ENCODE measurements around the gene CTBP1.

CTBP1 gene

DNA sequence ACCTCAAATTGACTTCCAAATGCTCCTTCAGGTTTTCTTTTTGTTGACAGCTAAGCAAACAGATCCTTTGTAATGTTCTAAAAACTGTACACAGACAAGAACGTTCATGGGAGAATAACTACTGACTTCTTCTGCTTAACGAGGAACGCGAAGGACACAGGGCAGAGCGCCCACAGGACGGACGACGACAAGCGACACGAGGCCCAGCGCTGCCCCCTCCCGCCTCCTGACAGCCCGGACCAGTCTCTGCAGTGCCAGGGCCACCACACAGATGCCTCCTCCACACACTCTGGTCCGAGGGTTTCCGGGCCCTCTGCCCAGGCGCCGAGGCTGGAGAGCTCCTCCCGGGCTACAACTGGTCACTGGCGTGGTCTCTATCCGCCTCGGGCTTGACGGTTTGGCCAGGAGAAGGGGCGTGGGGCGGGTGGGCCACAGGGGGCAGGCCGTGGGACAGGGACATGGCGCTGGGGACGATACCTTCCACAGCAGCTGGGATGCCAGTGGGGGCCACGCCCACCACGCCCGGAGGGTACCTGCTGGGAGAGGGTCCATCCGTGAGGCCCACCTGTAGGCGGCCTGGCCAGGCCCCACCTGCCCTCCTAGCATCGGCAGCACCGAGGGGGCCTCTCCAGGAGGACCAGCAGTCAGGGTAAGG lies 36.9 kb downstream of the CTBP1 start:
- Histone ChIP-seq H2AK5ac (ENCODE audit: low read length, severe bottlenecking) (no peak overlapping the region), H4K91ac (ENCODE audit: low read length) (peak overlapping the region; percentile 18), H3K4me2 (ENCODE audit: low read length, poor library complexity, severe bottlenecking) (no peak overlapping the region), H3K79me1 (replicated peaks; ENCODE audit: low read length, poor library complexity, severe bottlenecking) (peaks cover 47% of the 10 kb centered on the region), H3K9me3 (ENCODE audit: control insufficient read depth, low read length) (no peaks in the 10 kb centered on the region), H3K18ac (ENCODE audit: low read depth in 1 of 2, low read length in 2 of 2) (no peak overlapping the region), H2BK15ac (ENCODE audit: low read depth, poor library complexity, severe bottlenecking) (no peak overlapping the region), H3K23ac (ENCODE audit: low read length in 2 of 2) (no peak overlapping the region), H3K14ac (ENCODE audit: low read length in 2 of 2) (no peak overlapping the region), H3K27me3 (ENCODE audit: control insufficient read depth in 1 of 2, insufficient read depth in 1 of 2, low read length in 2 of 2) (no peaks in the 10 kb centered on the region), H3K4me3 (ENCODE audit: insufficient read depth in 1 of 2, low read depth in 1 of 2, low read length in 2 of 2) (no peak overlapping the region), H4K8ac (ENCODE audit: low read length) (no peak overlapping the region), H2BK5ac (ENCODE audit: low read depth, low read length, poor library complexity, severe bottlenecking) (no peak overlapping the region), H3K9ac (ENCODE audit: low read length) (no peak overlapping the region), H3K27ac (ENCODE audit: low read length, poor library complexity, severe bottlenecking) (no peak overlapping the region), H3K4ac (ENCODE audit: low read depth in 1 of 2, low read length in 2 of 2) (no peak overlapping the region), H2BK12ac (ENCODE audit: low read length in 2 of 2) (no peak overlapping the region), H3K36me3 (ENCODE audit: control insufficient read depth in 1 of 2, insufficient read depth in 2 of 2, low read depth in 1 of 2, low read length in 2 of 2) (peaks cover 53 to 86% of the 10 kb centered on the region in 2 experiments), H3K4me1 (ENCODE audit: control insufficient read depth, insufficient read depth, low read depth, low read length) (peaks cover 58% of the 10 kb centered on the region), H2BK120ac (ENCODE audit: low read depth, low read length) (no peak overlapping the region), H2AFZ (ENCODE audit: low read depth, low read length) (no peak overlapping the region)
- WGBS = 95% methylated on average over 34 of the region's 34 CpGs
- DNase-seq = no peak

DNA sequence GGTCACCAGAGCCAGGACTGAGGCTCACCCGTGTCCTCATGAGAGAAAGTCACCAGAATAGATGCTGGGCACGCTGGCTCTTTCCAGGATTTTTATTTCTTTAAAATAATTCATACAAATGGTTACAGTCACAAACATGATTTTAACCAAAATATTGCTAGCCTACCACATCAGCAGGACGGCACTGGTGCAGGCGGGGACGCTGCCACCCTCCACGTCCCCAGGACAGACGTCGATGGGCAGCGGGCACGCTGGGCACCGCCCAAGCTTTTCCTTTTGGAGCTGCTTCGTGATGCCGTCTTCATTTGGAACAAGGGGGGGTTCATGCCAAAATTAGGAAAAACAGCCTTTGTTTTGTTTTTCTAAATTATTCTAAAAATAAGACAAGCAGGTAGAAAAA lies 37.6 kb downstream of the CTBP1 start:
- peak overlapping the region in 1 of 2 experiments; percentile 88 for H3K18ac ChIP-seq (ENCODE audit: low read depth in 1 of 2, low read length in 2 of 2)
- H3K4me1 ChIP-seq (ENCODE audit: control insufficient read depth, insufficient read depth, low read depth, low read length) = peaks cover 63% of the 10 kb centered on the region
- peak overlapping the region in 1 of 2 experiments; percentile 7 for H2BK12ac ChIP-seq (ENCODE audit: low read length in 2 of 2)
- H3K27ac ChIP-seq (ENCODE audit: low read length, poor library complexity, severe bottlenecking) = no peak overlapping the region
- no peak overlapping the region for H3K23ac ChIP-seq (ENCODE audit: low read length in 2 of 2)
- H3K27me3 ChIP-seq (ENCODE audit: control insufficient read depth in 1 of 2, insufficient read depth in 1 of 2, low read length in 2 of 2) = no peaks in the 10 kb centered on the region
- H2BK15ac ChIP-seq (ENCODE audit: low read depth, poor library complexity, severe bottlenecking) = no peak overlapping the region
- no peak overlapping the region for H2AFZ ChIP-seq (ENCODE audit: low read depth, low read length)
- H3K36me3 ChIP-seq (ENCODE audit: control insufficient read depth in 1 of 2, insufficient read depth in 2 of 2, low read depth in 1 of 2, low read length in 2 of 2) = peaks cover 46 to 86% of the 10 kb centered on the region in 2 experiments
- no peak overlapping the region for H2BK120ac ChIP-seq (ENCODE audit: low read depth, low read length)
- H3K14ac ChIP-seq (ENCODE audit: low read length in 2 of 2) = no peak overlapping the region
- H3K9ac ChIP-seq (ENCODE audit: low read length) = no peak overlapping the region
- H3K79me1 ChIP-seq (replicated peaks; ENCODE audit: low read length, poor library complexity, severe bottlenecking) = peaks cover 44% of the 10 kb centered on the region
- H2BK5ac ChIP-seq (ENCODE audit: low read depth, low read length, poor library complexity, severe bottlenecking) = no peak overlapping the region
- DNase-seq = no peak
- peak overlapping the region in 1 of 2 experiments; percentile 47 for H3K4ac ChIP-seq (ENCODE audit: low read depth in 1 of 2, low read length in 2 of 2)
- H4K91ac ChIP-seq (ENCODE audit: low read length) = no peak overlapping the region
- H4K8ac ChIP-seq (ENCODE audit: low read length) = no peak overlapping the region
- no peak overlapping the region for H3K4me2 ChIP-seq (ENCODE audit: low read length, poor library complexity, severe bottlenecking)
- H3K9me3 ChIP-seq (ENCODE audit: control insufficient read depth, low read length) = no peaks in the 10 kb centered on the region
- H2AK5ac ChIP-seq (ENCODE audit: low read length, severe bottlenecking) = no peak overlapping the region
- WGBS = 95% methylated on average over 13 of the region's 13 CpGs
- no peak overlapping the region for H3K4me3 ChIP-seq (ENCODE audit: insufficient read depth in 1 of 2, low read depth in 1 of 2, low read length in 2 of 2)

DNA sequence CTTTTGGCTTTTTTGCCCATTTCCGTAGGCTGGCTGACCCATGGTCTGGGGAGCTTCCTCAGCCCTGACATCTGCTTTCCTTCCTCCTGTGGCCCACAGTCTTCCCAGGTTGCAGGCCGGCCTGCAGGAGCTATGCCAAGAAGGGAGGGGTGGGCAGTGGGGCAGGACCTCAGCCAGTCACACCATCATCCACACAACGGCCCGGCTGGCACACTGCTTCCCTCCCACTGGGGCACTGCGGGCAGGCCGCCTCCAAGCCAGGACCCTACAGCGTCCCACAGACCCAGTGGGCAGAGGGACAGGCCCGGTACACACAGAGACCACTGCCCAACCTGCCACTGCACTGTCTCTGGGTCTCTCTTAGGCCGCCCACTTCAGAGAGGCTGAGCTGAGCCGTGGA lies 38.0 kb downstream of the CTBP1 start:
- DNase-seq = no peak
- no peak overlapping the region for H2BK15ac ChIP-seq (ENCODE audit: low read depth, poor library complexity, severe bottlenecking)
- H3K18ac ChIP-seq (ENCODE audit: low read depth in 1 of 2, low read length in 2 of 2) = peak overlapping the region; percentile 56 to 88

DNA sequence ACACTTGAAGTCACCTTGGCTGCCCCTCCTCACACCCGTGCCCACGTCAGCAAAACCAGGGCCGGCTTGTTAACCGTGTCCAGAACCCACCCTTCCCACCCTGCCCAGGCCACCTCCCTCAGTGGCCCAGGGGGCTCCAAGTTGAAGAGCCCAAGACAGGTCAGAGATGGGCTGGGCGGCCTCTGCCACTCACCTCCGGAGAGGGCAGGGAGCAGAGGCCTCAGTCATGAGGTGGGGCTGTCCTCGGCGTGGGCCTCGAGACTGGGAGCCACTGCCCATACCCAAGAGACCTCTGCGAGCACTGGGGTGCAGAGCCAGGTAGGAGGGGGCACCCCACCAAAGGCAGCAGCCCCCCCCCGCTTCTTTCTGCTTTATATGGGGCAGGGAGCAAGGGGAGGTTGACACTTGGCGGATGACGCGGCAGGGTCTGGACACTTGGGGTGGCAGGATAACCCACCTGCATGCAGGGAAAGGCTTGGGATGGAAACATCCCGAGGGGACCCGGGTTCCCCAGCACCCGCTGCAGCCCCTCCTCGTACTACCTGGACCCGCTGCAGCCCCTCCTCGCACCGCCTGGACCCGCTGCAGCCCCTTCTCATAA lies 38.6 kb downstream of the CTBP1 start:
- H2AFZ ChIP-seq (ENCODE audit: low read depth, low read length) = no peak overlapping the region
- H3K27me3 ChIP-seq (ENCODE audit: control insufficient read depth in 1 of 2, insufficient read depth in 1 of 2, low read length in 2 of 2) = no peaks in the 10 kb centered on the region
- WGBS = 86% methylated on average over 22 of the region's 22 CpGs
- H3K4me3 ChIP-seq (ENCODE audit: insufficient read depth in 1 of 2, low read depth in 1 of 2, low read length in 2 of 2) = no peak overlapping the region
- H3K4ac ChIP-seq (ENCODE audit: low read depth in 1 of 2, low read length in 2 of 2) = peak overlapping the region; percentile 67 to 83
- peak overlapping the region; percentile 38 to 87 for H2BK12ac ChIP-seq (ENCODE audit: low read length in 2 of 2)
- peak overlapping the region; percentile 91 for H2BK120ac ChIP-seq (ENCODE audit: low read depth, low read length)
- H3K14ac ChIP-seq (ENCODE audit: low read length in 2 of 2) = peak overlapping the region in 1 of 2 experiments; percentile 42
- H3K9ac ChIP-seq (ENCODE audit: low read length) = peak overlapping the region; percentile 70
- peaks cover 34% of the 10 kb centered on the region for H3K79me1 ChIP-seq (replicated peaks; ENCODE audit: low read length, poor library complexity, severe bottlenecking)
- H3K18ac ChIP-seq (ENCODE audit: low read depth in 1 of 2, low read length in 2 of 2) = peak overlapping the region; percentile 79 to 88
- no peaks in the 10 kb centered on the region for H3K9me3 ChIP-seq (ENCODE audit: control insufficient read depth, low read length)
- H3K4me2 ChIP-seq (ENCODE audit: low read length, poor library complexity, severe bottlenecking) = no peak overlapping the region
- H3K23ac ChIP-seq (ENCODE audit: low read length in 2 of 2) = peak overlapping the region in 1 of 2 experiments; percentile 70
- H2AK5ac ChIP-seq (ENCODE audit: low read length, severe bottlenecking) = peak overlapping the region; percentile 32
- H3K27ac ChIP-seq (ENCODE audit: low read length, poor library complexity, severe bottlenecking) = peak overlapping the region; percentile 44
- no peak for DNase-seq
- H3K36me3 ChIP-seq (ENCODE audit: control insufficient read depth in 1 of 2, insufficient read depth in 2 of 2, low read depth in 1 of 2, low read length in 2 of 2) = peaks cover 36 to 80% of the 10 kb centered on the region in 2 experiments
- H2BK15ac ChIP-seq (ENCODE audit: low read depth, poor library complexity, severe bottlenecking) = peak overlapping the region; percentile 71
- peak overlapping the region; percentile 94 for H4K91ac ChIP-seq (ENCODE audit: low read length)
- peaks cover 68% of the 10 kb centered on the region for H3K4me1 ChIP-seq (ENCODE audit: control insufficient read depth, insufficient read depth, low read depth, low read length)
- no peak overlapping the region for H2BK5ac ChIP-seq (ENCODE audit: low read depth, low read length, poor library complexity, severe bottlenecking)
- peak overlapping the region; percentile 85 for H4K8ac ChIP-seq (ENCODE audit: low read length)

More for the DNA sequence above, 38.0 kb downstream of the CTBP1 start:
- WGBS = 92% methylated on average over 10 of the region's 10 CpGs
- no peak overlapping the region for H2BK5ac ChIP-seq (ENCODE audit: low read depth, low read length, poor library complexity, severe bottlenecking)
- H3K36me3 ChIP-seq (ENCODE audit: control insufficient read depth in 1 of 2, insufficient read depth in 2 of 2, low read depth in 1 of 2, low read length in 2 of 2) = peaks cover 42 to 86% of the 10 kb centered on the region in 2 experiments
- H4K91ac ChIP-seq (ENCODE audit: low read length) = peak overlapping the region; percentile 76
- peak overlapping the region in 1 of 2 experiments; percentile 34 for H3K23ac ChIP-seq (ENCODE audit: low read length in 2 of 2)
- no peak overlapping the region for H3K4me3 ChIP-seq (ENCODE audit: insufficient read depth in 1 of 2, low read depth in 1 of 2, low read length in 2 of 2)
- H3K9ac ChIP-seq (ENCODE audit: low read length) = no peak overlapping the region
- H2AFZ ChIP-seq (ENCODE audit: low read depth, low read length) = no peak overlapping the region
- H3K4ac ChIP-seq (ENCODE audit: low read depth in 1 of 2, low read length in 2 of 2) = peak overlapping the region; percentile 20 to 47
- H2BK12ac ChIP-seq (ENCODE audit: low read length in 2 of 2) = peak overlapping the region; percentile 7 to 82
- H3K79me1 ChIP-seq (replicated peaks; ENCODE audit: low read length, poor library complexity, severe bottlenecking) = peaks cover 40% of the 10 kb centered on the region
- peaks cover 67% of the 10 kb centered on the region for H3K4me1 ChIP-seq (ENCODE audit: control insufficient read depth, insufficient read depth, low read depth, low read length)
- H3K4me2 ChIP-seq (ENCODE audit: low read length, poor library complexity, severe bottlenecking) = no peak overlapping the region
- H2BK120ac ChIP-seq (ENCODE audit: low read depth, low read length) = no peak overlapping the region
- H3K9me3 ChIP-seq (ENCODE audit: control insufficient read depth, low read length) = no peaks in the 10 kb centered on the region
- no peaks in the 10 kb centered on the region for H3K27me3 ChIP-seq (ENCODE audit: control insufficient read depth in 1 of 2, insufficient read depth in 1 of 2, low read length in 2 of 2)
- no peak overlapping the region for H2AK5ac ChIP-seq (ENCODE audit: low read length, severe bottlenecking)
- H4K8ac ChIP-seq (ENCODE audit: low read length) = no peak overlapping the region
- no peak overlapping the region for H3K27ac ChIP-seq (ENCODE audit: low read length, poor library complexity, severe bottlenecking)
- H3K14ac ChIP-seq (ENCODE audit: low read length in 2 of 2) = peak overlapping the region in 1 of 2 experiments; percentile 73

Measured in mesenchymal stem cell (in vitro differentiated cells and primary cell).